Endothelial cell (in vitro differentiated cells): ENCODE measurements around the gene FOXRED2. TPM values are rescaled to one million over a fixed set of nuclear protein-coding genes. Genes with fewer than 3 reads are reported as not detected.
A peak's percentile ranks its signal among the peaks of the same experiment; 100 is the strongest.

Experiments used
- DNase-seq: peaks from one replicate; pipeline ENCODE4 v3.0.0; 2021; ENCODE audit warnings: low spot score
- H3K27ac Mint-ChIP-seq: one replicate; pipeline ENCODE4 v1.8.0; 2021; ENCODE audit warnings: mixed read lengths, inconsistent platforms; ENCODE audit not compliant: unreplicated experiment
- H3K27me3 Mint-ChIP-seq: one replicate; pipeline ENCODE4 v1.8.0; 2021; ENCODE audit warnings: mild to moderate bottlenecking, moderate library complexity, mixed read lengths, inconsistent platforms; ENCODE audit not compliant: unreplicated experiment
- H3K36me3 Mint-ChIP-seq: one replicate; pipeline ENCODE4 v1.8.0; 2021; ENCODE audit warnings: mild to moderate bottlenecking, low read depth, mixed read lengths, inconsistent platforms; ENCODE audit not compliant: unreplicated experiment
- H3K4me1 Mint-ChIP-seq: one replicate; pipeline ENCODE4 v1.8.0; 2021; ENCODE audit warnings: mild to moderate bottlenecking, mixed read lengths, inconsistent platforms; ENCODE audit not compliant: unreplicated experiment
- H3K4me3 Mint-ChIP-seq: one replicate; pipeline ENCODE4 v1.8.0; 2021; ENCODE audit warnings: mild to moderate bottlenecking, mixed read lengths, inconsistent platforms; ENCODE audit not compliant: unreplicated experiment
- H3K9me3 Mint-ChIP-seq: one replicate; pipeline ENCODE4 v1.8.0; 2021; ENCODE audit warnings: mixed read lengths, inconsistent platforms; ENCODE audit not compliant: unreplicated experiment
- CTCF ChIP-seq: fragments of 200-600 bp; sonication (generic); IDR thresholded peaks from one replicate; pipeline ENCODE4 v1.5.0; 2021; ENCODE audit warnings: antibody characterized with exemption; ENCODE audit not compliant: unreplicated experiment
- total RNA-seq: library from RNA; stranded (reverse); fragmentation: NEBNext Ultra II Directional; extraction: Animal tissue kit (Norgen Biotek cat#: 25700); gene quantifications from one replicate; pipeline ENCODE4 v1.2.1, GENCODE V29; 2021; ENCODE audit not compliant: unreplicated experiment

The FOXRED2 gene
- total RNA-seq, 1 donor from 2014 or later: 17.6 TPM

- Mint-ChIP-seq H3K27ac (no peak overlapping the region), H3K4me3 (no peak overlapping the region), H3K4me1 (peaks cover 9% of the 10 kb centered on the region), H3K9me3 (no peaks in the 10 kb centered on the region), H3K27me3 (peaks cover 3% of the 10 kb centered on the region), H3K36me3 (peaks cover 34% of the 10 kb centered on the region)
- no peak for TF ChIP-seq CTCF
- DNase-seq: no peak
These were observed 724 bp upstream of the FOXRED2 start for GRCh38 chr22:36507518-36508010.

GRCh38 chr22:36505998-36506635, 723 bp downstream of the FOXRED2 start:
- H3K4me1 Mint-ChIP-seq: peaks cover 9% of the 10 kb centered on the region

GRCh38 chr22:36497910-36498665, 8.8 kb downstream of the FOXRED2 start:
- Mint-ChIP-seq H3K27ac (no peak overlapping the region), H3K4me3 (no peak overlapping the region), H3K27me3 (peaks cover 6% of the 10 kb centered on the region), H3K36me3 (peaks cover 20% of the 10 kb centered on the region), H3K4me1 (no peaks in the 10 kb centered on the region), H3K9me3 (no peaks in the 10 kb centered on the region)
- TF ChIP-seq CTCF: no peak
- no peak for DNase-seq

More at GRCh38 chr22:36505998-36506635, 723 bp downstream of the FOXRED2 start:
- peaks cover 23% of the 10 kb centered on the region for H3K36me3 Mint-ChIP-seq
- TF ChIP-seq CTCF: no peak
- H3K4me3 Mint-ChIP-seq: peak overlapping the region; percentile 57
- no peak overlapping the region for H3K27ac Mint-ChIP-seq
- no peaks in the 10 kb centered on the region for H3K9me3 Mint-ChIP-seq
- H3K27me3 Mint-ChIP-seq: peaks cover 3% of the 10 kb centered on the region
- DNase-seq: no peak

- Mint-ChIP-seq H3K9me3 (no peaks in the 10 kb centered on the region), H3K36me3 (peaks cover 25% of the 10 kb centered on the region), H3K27me3 (peaks cover 4% of the 10 kb centered on the region), H3K4me1 (peaks cover 6% of the 10 kb centered on the region), H3K27ac (no peak overlapping the region), H3K4me3 (no peak overlapping the region)
- no peak for DNase-seq
- no peak for TF ChIP-seq CTCF
These were observed 13.1 kb downstream of the FOXRED2 start for GRCh38 chr22:36493690-36494110.

GRCh38 chr22:36492109-36492508, 14.7 kb downstream of the FOXRED2 start:
- Mint-ChIP-seq H3K36me3 (peaks cover 30% of the 10 kb centered on the region), H3K4me1 (peaks cover 6% of the 10 kb centered on the region), H3K9me3 (no peaks in the 10 kb centered on the region), H3K4me3 (peak overlapping the region; percentile 4), H3K27me3 (peaks cover 7% of the 10 kb centered on the region), H3K27ac (no peak overlapping the region)
- DNase-seq: no peak
- no peak for TF ChIP-seq CTCF
